Gastrocnemius medialis (tissue), 4 donors: ENCODE results near the gene SBK3.

Source experiments
- POLR2A ChIP-seq, 2 donors: fragments of 450-650 bp; IDR thresholded peaks; one replicate each; pipeline ENCODE4 v1.6.1; 2017; ENCODE audit warnings: antibody characterized with exemption in 2 of 2, mild to moderate bottlenecking in 2 of 2, moderate library complexity in 2 of 2
- TF ChIP-seq, protein P1 (sequence below), 5 experiments: fragments of 450-650 bp in 3 of 5; fragments of 200-600 bp in 2 of 5; sonication (generic) in 2 of 5; IDR thresholded peaks in 4 of 5; conservative IDR thresholded peaks in 1 of 5; 1 replicate in 4 of 5; 2 replicates in 1 of 5; pipeline ENCODE4 v1.5.1; 2016 to 2019; ENCODE audit warnings: antibody characterized with exemption in 5 of 5, mild to moderate bottlenecking in 3 of 5, moderate library complexity in 3 of 5

DNA sequence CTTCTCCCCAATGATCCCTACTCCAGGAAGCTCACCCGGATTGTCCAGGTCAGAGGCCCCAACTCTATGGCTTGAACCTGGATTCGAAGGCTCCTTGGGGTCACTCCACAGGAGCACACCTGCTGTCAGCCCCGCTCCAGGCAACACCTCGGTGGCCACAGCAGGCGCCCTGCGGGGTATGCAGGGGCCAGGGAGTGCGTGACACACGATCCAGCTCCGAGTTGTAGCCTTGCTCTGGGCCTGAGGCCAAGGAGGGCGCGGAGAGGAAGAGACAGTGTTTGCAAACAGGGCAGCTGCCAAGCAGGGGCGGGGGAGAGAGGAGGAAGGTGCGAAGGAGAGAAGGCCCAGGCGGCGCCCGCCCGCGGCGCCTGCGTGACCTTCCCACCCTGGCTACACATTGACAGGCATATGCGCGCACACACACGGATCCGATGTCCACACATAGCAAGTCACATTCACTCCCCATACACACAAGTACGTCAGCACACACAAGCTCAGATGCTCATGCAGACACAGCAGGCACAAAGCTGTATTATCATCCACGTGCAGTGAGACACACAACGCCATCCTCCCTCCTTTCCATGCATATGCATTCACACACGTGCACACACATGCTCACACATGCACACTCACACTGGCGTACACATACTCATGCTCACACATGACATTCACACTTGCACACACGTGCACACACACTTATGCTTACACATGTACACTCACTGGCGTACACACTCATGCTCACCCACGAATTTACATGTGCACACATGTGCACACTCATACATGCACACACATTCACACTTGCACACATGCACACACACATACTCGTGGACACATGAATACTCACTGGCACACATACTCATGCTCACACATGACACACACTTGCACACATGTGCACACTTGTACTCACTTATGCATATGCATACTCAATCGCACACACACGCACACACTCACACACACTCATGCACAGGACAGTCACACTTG, 18.8 kb downstream of the SBK3 start:
- TF ChIP-seq, protein P1, sequence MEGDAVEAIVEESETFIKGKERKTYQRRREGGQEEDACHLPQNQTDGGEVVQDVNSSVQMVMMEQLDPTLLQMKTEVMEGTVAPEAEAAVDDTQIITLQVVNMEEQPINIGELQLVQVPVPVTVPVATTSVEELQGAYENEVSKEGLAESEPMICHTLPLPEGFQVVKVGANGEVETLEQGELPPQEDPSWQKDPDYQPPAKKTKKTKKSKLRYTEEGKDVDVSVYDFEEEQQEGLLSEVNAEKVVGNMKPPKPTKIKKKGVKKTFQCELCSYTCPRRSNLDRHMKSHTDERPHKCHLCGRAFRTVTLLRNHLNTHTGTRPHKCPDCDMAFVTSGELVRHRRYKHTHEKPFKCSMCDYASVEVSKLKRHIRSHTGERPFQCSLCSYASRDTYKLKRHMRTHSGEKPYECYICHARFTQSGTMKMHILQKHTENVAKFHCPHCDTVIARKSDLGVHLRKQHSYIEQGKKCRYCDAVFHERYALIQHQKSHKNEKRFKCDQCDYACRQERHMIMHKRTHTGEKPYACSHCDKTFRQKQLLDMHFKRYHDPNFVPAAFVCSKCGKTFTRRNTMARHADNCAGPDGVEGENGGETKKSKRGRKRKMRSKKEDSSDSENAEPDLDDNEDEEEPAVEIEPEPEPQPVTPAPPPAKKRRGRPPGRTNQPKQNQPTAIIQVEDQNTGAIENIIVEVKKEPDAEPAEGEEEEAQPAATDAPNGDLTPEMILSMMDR (IDR thresholded peaks at IDR 0.05 in 4 of 5, conservative IDR thresholded peaks at IDR 0.05 in 1 of 5): no peak
- no peak for TF ChIP-seq POLR2A (IDR thresholded peaks at IDR 0.05)
